Measurements from ENCODE around the gene CHMP4A.

The CHMP4A gene

GRCh38 chr14:24194186-24194872 lies 19.0 kb downstream of the CHMP4A start:
- no peak for TF ChIP-seq HDGF (IDR thresholded peaks at IDR 0.05; ENCODE audit: borderline replicate concordance)
- no peak for TF ChIP-seq LEF1 (IDR thresholded peaks at IDR 0.05; ENCODE audit: borderline replicate concordance)
- TF ChIP-seq FOXK2 (IDR thresholded peaks at IDR 0.05): no peak
- TF ChIP-seq CTBP1 (IDR thresholded peaks at IDR 0.05; ENCODE audit: borderline replicate concordance): no peak
- no peak for TF ChIP-seq ELF4 (IDR thresholded peaks at IDR 0.05)
- TF ChIP-seq FOXM1 (IDR thresholded peaks at IDR 0.05; ENCODE audit: borderline replicate concordance): no peak
- no peak for TF ChIP-seq FOXA1 (IDR thresholded peaks at IDR 0.05)
- no peak for TF ChIP-seq NFRKB (IDR thresholded peaks at IDR 0.05)
- no peak for TF ChIP-seq SUZ12 (IDR thresholded peaks at IDR 0.05)
- no peak for TF ChIP-seq ARNT (IDR thresholded peaks at IDR 0.05)
- no peak for TF ChIP-seq TARDBP (IDR thresholded peaks at IDR 0.05)
- TF ChIP-seq BHLHE40 (IDR thresholded peaks at IDR 0.05; ENCODE audit: borderline replicate concordance): no peak
- no peak for TF ChIP-seq ZNF384 (IDR thresholded peaks at IDR 0.05)
- no peak for TF ChIP-seq L3MBTL2 (conservative IDR thresholded peaks at IDR 0.05)
- TF ChIP-seq SP1 (IDR thresholded peaks at IDR 0.05): no peak
- TF ChIP-seq, protein P1, sequence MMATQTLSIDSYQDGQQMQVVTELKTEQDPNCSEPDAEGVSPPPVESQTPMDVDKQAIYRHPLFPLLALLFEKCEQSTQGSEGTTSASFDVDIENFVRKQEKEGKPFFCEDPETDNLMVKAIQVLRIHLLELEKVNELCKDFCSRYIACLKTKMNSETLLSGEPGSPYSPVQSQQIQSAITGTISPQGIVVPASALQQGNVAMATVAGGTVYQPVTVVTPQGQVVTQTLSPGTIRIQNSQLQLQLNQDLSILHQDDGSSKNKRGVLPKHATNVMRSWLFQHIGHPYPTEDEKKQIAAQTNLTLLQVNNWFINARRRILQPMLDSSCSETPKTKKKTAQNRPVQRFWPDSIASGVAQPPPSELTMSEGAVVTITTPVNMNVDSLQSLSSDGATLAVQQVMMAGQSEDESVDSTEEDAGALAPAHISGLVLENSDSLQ (IDR thresholded peaks at IDR 0.05): no peak
- ChIA-PET CTCF (interaction anchor here (1.6 kb wide), 1 partner anchor 237 kb away, joined by 3 read pairs; no protein-coding TSS in a partner anchor), POLR2A (interaction anchor here (0.7 to 2.6 kb wide), 7 partner anchors 9 to 80 kb away, joined by 3 to 16 read pairs (median 14); partner anchors contain the start of genes CHMP4A, DCAF11, EMC9 and NRL)
- no peak for DNase-seq (ENCODE audit: extremely low spot score)

GRCh38 chr14:24192933-24193332 lies 20.4 kb downstream of the CHMP4A start:
- ChIA-PET CTCF (no interaction called here), POLR2A (no interaction called here)
- TF ChIP-seq ZNF384 (IDR thresholded peaks at IDR 0.05) (no peak), FOXK2 (IDR thresholded peaks at IDR 0.05) (no peak), ARNT (IDR thresholded peaks at IDR 0.05) (no peak), SUZ12 (IDR thresholded peaks at IDR 0.05) (no peak), FOXM1 (IDR thresholded peaks at IDR 0.05; ENCODE audit: borderline replicate concordance) (no peak), L3MBTL2 (conservative IDR thresholded peaks at IDR 0.05) (no peak), NFRKB (IDR thresholded peaks at IDR 0.05) (no peak), TARDBP (IDR thresholded peaks at IDR 0.05) (no peak)
- TF ChIP-seq, protein P1 (IDR thresholded peaks at IDR 0.05): no peak
- no peak for DNase-seq (ENCODE audit: extremely low spot score)

DNA sequence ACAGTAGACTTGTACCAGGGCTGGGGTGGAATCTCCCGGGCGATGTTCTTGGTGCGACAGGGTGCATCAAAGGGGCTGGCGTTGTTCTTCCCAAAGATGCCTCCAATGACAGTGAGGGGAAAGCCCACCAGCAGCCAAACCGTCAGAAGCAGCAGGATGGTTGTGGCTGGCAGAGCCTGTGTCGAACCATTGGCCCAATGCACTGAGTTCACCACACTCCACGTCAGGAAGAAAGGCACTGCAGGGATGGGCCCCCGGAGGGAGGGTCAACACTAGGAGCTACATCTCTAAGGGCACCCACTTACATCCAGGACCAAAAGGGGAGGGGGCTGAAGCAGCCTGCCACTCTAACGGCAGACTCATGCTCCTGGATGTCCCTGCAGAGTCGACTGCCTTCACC lies 22.9 kb downstream of the CHMP4A start:
- CTCF ChIA-PET: no interaction called here
- POLR2A ChIA-PET: interaction anchor here (1.0 to 3.2 kb wide), 4 partner anchors 10 to 76 kb away, joined by 4 to 15 read pairs (median 6); partner anchors contain the start of genes PSME1, PSME2 and RNF31
- no peak for DNase-seq (ENCODE audit: extremely low spot score)
- TF ChIP-seq SP1 (IDR thresholded peaks at IDR 0.05): no peak
- TF ChIP-seq ARNT (IDR thresholded peaks at IDR 0.05): no peak
- no peak for TF ChIP-seq FOXA1 (IDR thresholded peaks at IDR 0.05)
- TF ChIP-seq L3MBTL2 (conservative IDR thresholded peaks at IDR 0.05): no peak
- TF ChIP-seq BHLHE40 (IDR thresholded peaks at IDR 0.05; ENCODE audit: borderline replicate concordance): no peak
- TF ChIP-seq ELF4 (IDR thresholded peaks at IDR 0.05): no peak
- no peak for TF ChIP-seq HDGF (IDR thresholded peaks at IDR 0.05; ENCODE audit: borderline replicate concordance)
- no peak for TF ChIP-seq FOXK2 (IDR thresholded peaks at IDR 0.05)
- no peak for TF ChIP-seq ZNF384 (IDR thresholded peaks at IDR 0.05)
- no peak for TF ChIP-seq FOXM1 (IDR thresholded peaks at IDR 0.05; ENCODE audit: borderline replicate concordance)

- ChIA-PET POLR2A (interaction anchor here (1.0 to 3.2 kb wide), 11 partner anchors 9 to 868 kb away, joined by 3 to 20 read pairs (median 5); partner anchors contain the start of genes CHMP4A, DCAF11, MDP1 and NRL), CTCF (interaction anchor here (0.8 to 1.2 kb wide), 2 partner anchors 23 to 119 kb away, joined by 3 to 5 read pairs; partner anchors contain the start of gene CIDEB)
- DNase-seq (ENCODE audit: extremely low spot score): no peak
- TF ChIP-seq LEF1 (IDR thresholded peaks at IDR 0.05; ENCODE audit: borderline replicate concordance) (no peak), CTBP1 (IDR thresholded peaks at IDR 0.05; ENCODE audit: borderline replicate concordance) (no peak), HDGF (IDR thresholded peaks at IDR 0.05; ENCODE audit: borderline replicate concordance) (no peak), SP1 (IDR thresholded peaks at IDR 0.05) (no peak), ARNT (IDR thresholded peaks at IDR 0.05) (no peak), FOXA1 (IDR thresholded peaks at IDR 0.05) (no peak), FOXK2 (IDR thresholded peaks at IDR 0.05) (no peak)
- TF ChIP-seq, protein P1 (IDR thresholded peaks at IDR 0.05): no peak
These were observed 23.8 kb downstream of the CHMP4A start for GRCh38 chr14:24189460-24189859.

GRCh38 chr14:24189059-24189375 lies 24.3 kb downstream of the CHMP4A start:
- no peak for DNase-seq (ENCODE audit: extremely low spot score)
- CTCF ChIA-PET: interaction anchor here (0.8 to 1.7 kb wide), 3 partner anchors 23 to 119 kb away, joined by 3 to 5 read pairs (median 3); partner anchors contain the start of genes CIDEB and IRF9
- TF ChIP-seq ZNF384 (IDR thresholded peaks at IDR 0.05): no peak
- TF ChIP-seq ELF4 (IDR thresholded peaks at IDR 0.05): no peak
- TF ChIP-seq SUZ12 (IDR thresholded peaks at IDR 0.05): no peak
- TF ChIP-seq TARDBP (IDR thresholded peaks at IDR 0.05): no peak
- TF ChIP-seq, protein P1 (IDR thresholded peaks at IDR 0.05): no peak
- TF ChIP-seq CTBP1 (IDR thresholded peaks at IDR 0.05; ENCODE audit: borderline replicate concordance): no peak
- TF ChIP-seq SP1 (IDR thresholded peaks at IDR 0.05): no peak
- no peak for TF ChIP-seq FOXM1 (IDR thresholded peaks at IDR 0.05; ENCODE audit: borderline replicate concordance)
- no peak for TF ChIP-seq FOXA1 (IDR thresholded peaks at IDR 0.05)
- TF ChIP-seq FOXK2 (IDR thresholded peaks at IDR 0.05): no peak
- TF ChIP-seq ARNT (IDR thresholded peaks at IDR 0.05): no peak
- no peak for TF ChIP-seq BHLHE40 (IDR thresholded peaks at IDR 0.05; ENCODE audit: borderline replicate concordance)
- no peak for TF ChIP-seq LEF1 (IDR thresholded peaks at IDR 0.05; ENCODE audit: borderline replicate concordance)
- TF ChIP-seq NFRKB (IDR thresholded peaks at IDR 0.05): no peak
- no peak for TF ChIP-seq L3MBTL2 (conservative IDR thresholded peaks at IDR 0.05)
- no peak for TF ChIP-seq HDGF (IDR thresholded peaks at IDR 0.05; ENCODE audit: borderline replicate concordance)
- POLR2A ChIA-PET: interaction anchor here (1.0 to 3.2 kb wide), 11 partner anchors 9 to 868 kb away, joined by 3 to 20 read pairs (median 9); partner anchors contain the start of genes CHMP4A, DCAF11, EMC9 and MDP1
